ENCODE measurements around the gene P2RX2. TPM values are rescaled to one million over a fixed set of nuclear protein-coding genes. Genes with fewer than 3 reads are reported as not detected.

Gene P2RX2
- total RNA-seq, 1 experiment from 2014 or later: 0.28 TPM

GRCh38 chr12:132660052-132660451 lies 41.5 kb downstream of the P2RX2 start:
- Histone ChIP-seq H3K36me3 (replicated peaks; ENCODE audit: control insufficient read depth, insufficient read depth, low read length) (peaks cover 74% of the 10 kb centered on the region), H3K27me3 (ENCODE audit: control insufficient read depth, insufficient read depth, low read length) (no peaks in the 10 kb centered on the region), H3K4me3 (ENCODE audit: insufficient read depth, low read depth, low read length) (no peak overlapping the region)
- DNase-seq: no peak

DNA sequence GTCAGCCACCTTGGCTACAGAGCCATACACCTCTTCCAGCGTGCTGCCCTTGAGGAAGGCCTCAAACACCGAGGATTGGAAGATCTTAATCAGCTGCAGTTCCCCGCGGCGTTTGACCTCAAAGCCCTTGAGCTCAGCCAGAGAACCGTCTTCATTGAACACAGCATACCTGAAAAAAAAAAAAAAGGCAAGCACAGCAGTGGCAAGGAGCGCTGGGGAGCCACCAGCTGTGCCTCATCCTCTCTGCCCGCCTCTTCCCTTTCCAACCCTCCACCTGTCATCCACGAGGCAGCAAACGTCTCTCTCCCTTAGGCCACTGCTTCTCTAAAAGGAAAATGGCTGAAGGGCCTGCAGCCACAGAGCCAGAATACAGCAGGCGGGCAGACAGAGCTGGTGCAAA lies 42.4 kb downstream of the P2RX2 start:
- no peaks in the 10 kb centered on the region for H3K27me3 ChIP-seq (ENCODE audit: control insufficient read depth, insufficient read depth, low read length)
- H3K4me3 ChIP-seq (ENCODE audit: insufficient read depth, low read depth, low read length): no peak overlapping the region
- DNase-seq: no peak
- H3K36me3 ChIP-seq (replicated peaks; ENCODE audit: control insufficient read depth, insufficient read depth, low read length): peaks cover 77% of the 10 kb centered on the region

DNA sequence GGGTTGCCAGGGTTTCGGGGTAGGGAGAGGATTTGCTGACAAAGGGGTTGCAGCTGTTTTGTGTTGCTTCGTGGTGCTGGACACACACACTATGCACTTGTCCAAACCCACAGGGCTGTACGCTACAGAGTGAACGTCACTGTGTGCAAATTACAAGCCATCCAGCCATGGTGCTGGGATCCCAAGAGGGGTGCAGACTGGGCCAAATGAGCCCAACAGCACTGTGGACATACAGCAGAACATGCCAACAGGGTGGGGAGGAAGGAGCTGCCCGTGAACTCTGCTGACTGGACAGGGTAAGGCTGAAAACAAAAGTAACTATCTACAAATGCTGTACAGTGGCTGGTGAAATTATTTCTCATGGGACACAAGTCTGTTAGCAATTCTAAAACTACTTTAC lies 43.4 kb downstream of the P2RX2 start:
- no peak overlapping the region for H3K4me3 ChIP-seq (ENCODE audit: insufficient read depth, low read depth, low read length)
- no peak for DNase-seq
- H3K27me3 ChIP-seq (ENCODE audit: control insufficient read depth, insufficient read depth, low read length): no peaks in the 10 kb centered on the region
- H3K36me3 ChIP-seq (replicated peaks; ENCODE audit: control insufficient read depth, insufficient read depth, low read length): peaks cover 76% of the 10 kb centered on the region

DNA sequence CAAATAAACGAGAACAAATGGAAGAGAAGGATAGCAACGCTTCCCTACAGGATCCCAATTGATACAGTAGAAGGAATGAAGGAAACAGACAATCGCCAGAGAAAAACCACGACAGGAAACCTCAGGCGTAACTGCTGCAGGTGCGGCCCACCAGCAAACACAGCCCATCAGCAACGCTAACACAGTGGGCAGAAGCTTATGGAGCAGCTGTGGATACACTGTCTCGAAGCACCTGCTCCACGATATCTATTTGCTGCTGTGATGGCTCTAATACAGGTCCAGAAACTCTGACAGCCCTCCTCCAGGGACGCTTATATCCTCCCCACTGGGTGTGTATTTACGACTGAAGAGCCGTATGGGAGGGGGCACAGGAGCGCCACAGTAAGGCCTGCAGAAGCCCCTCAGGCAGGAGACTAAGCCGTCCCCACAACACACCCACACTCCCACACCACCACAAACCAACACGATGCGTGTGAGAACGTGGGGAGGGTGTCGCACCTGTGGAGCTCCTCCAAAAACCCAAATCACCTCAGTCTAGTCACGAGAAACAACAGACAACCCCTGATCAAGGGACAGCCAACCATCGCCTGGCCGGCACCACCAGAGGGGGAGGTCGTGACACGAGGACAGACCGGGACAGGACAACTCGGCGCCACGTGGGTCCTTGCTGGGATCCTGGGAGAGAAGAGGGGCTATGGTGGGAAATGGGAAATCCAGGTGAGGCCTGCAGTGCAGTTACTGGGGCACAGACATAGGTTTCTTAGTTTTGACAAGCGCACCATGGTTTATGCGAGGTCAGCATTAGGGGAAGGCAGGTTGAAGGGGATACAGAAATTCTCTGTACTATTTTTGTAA lies 44.6 kb downstream of the P2RX2 start:
- H3K36me3 ChIP-seq (replicated peaks; ENCODE audit: control insufficient read depth, insufficient read depth, low read length): peaks cover 72% of the 10 kb centered on the region
- no peak for DNase-seq
- H3K27me3 ChIP-seq (ENCODE audit: control insufficient read depth, insufficient read depth, low read length): no peaks in the 10 kb centered on the region
- no peak overlapping the region for H3K4me3 ChIP-seq (ENCODE audit: insufficient read depth, low read depth, low read length)

DNA sequence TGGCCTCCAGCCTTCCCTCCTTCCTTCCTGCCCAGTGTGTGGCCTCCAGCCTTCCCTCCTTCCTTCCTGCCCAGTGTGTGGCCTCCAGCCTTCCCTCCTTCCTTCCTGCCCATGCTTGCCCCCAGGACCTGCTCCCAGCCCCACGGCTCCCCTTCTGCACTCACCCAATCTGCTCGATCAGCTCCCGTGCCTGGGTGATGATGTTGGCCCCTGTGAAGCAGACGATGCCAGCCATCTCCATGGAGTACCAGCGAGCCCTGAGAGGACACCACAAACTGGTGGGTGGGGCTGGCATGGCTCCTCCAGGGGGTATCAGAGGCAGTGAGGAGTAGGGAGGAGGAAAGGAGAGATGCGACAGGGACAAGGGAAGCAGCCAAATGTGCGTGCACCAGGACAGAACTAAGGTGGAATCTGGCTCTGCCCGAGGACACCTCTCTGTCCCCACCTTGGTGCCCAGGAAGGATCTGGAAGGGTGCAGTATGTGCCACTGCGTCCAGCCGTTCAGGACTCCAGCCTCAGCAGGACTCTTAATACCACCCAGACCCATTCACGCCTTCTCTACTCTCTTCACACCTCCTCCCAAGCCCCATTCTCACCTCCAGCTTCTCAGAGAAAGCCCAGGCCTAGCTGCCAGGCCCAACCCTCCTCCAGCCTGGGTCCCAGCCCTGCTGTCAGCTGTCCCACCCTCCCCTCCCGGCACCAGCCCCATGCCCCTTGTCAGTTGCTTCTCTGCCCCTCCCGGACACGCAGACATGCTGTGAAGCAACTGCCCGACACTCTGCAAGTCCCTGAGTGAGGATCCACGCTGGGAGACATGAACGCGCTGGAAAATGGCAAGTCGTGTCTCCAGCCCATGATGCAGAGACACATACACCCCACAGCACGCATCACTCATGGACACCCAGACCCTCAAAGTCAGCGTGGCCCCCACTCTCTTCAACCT lies 45.9 kb downstream of the P2RX2 start:
- H3K27me3 ChIP-seq (ENCODE audit: control insufficient read depth, insufficient read depth, low read length): no peaks in the 10 kb centered on the region
- peaks cover 66% of the 10 kb centered on the region for H3K36me3 ChIP-seq (replicated peaks; ENCODE audit: control insufficient read depth, insufficient read depth, low read length)
- H3K4me3 ChIP-seq (ENCODE audit: insufficient read depth, low read depth, low read length): no peak overlapping the region
- DNase-seq: no peak

DNA sequence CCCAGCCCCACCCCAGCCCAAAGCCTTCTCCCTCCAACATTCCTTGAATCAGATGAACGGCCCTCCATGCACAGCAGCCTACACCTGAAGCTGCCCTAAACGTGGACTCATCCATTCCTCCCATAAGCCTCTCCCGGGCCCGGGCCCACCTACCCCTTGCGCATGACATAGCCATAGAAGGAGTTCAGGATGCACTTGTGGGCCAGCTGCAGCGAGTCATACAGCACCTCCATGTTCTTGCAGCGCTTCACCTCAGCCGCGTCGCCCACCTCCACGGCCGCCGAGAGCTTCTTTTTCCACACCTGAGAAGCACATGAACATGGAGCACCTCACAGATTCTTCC lies 46.5 kb downstream of the P2RX2 start:
- no peak for DNase-seq
- Histone ChIP-seq H3K4me3 (ENCODE audit: insufficient read depth, low read depth, low read length) (no peak overlapping the region), H3K27me3 (ENCODE audit: control insufficient read depth, insufficient read depth, low read length) (no peaks in the 10 kb centered on the region), H3K36me3 (replicated peaks; ENCODE audit: control insufficient read depth, insufficient read depth, low read length) (peaks cover 65% of the 10 kb centered on the region)

GRCh38 chr12:132665794-132666193 lies 47.2 kb downstream of the P2RX2 start:
- Histone ChIP-seq H3K4me3 (ENCODE audit: insufficient read depth, low read depth, low read length) (no peak overlapping the region), H3K27me3 (ENCODE audit: control insufficient read depth, insufficient read depth, low read length) (no peaks in the 10 kb centered on the region), H3K36me3 (replicated peaks; ENCODE audit: control insufficient read depth, insufficient read depth, low read length) (peaks cover 59% of the 10 kb centered on the region)
- no peak for DNase-seq

- Histone ChIP-seq H3K27me3 (ENCODE audit: control insufficient read depth, insufficient read depth, low read length) (no peaks in the 10 kb centered on the region), H3K36me3 (replicated peaks; ENCODE audit: control insufficient read depth, insufficient read depth, low read length) (peaks cover 53% of the 10 kb centered on the region), H3K4me3 (ENCODE audit: insufficient read depth, low read depth, low read length) (no peak overlapping the region)
- DNase-seq: no peak
Observed at GRCh38 chr12:132668191-132669088, 49.9 kb downstream of the P2RX2 start.

DNA sequence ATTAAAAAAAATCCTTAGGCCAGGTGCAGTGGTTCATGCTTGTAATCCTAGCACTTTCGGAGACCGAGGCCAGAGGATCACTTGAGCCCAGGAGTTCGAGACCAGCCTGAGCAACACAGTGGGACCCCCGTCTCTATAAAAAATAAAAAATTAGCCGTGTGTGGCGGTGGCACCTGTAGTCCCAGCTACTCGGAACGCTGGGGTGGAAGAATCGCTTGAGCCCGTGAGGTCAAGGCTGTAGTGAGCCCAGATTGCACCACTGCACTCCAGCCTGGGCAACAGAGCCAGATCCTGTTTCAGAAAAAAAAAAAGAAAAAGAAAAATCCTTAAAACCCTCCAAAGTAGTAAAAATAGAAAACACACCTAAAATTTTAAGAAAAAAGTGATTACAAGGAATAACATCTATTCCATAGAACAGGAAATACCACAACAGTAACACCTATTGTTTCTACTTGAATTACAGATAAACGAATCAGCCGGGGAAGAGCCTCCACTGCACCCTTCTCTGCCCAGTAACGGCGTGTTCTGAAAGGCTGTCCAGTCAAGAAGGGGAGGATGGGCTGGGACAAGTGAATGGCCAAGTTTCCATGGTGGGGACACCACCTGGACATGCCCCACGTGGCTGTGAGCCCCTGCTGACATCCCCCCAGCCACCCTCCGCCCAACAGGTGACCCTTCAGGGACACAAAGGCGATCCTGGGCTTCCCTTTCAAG lies 50.7 kb downstream of the P2RX2 start:
- Histone ChIP-seq H3K36me3 (replicated peaks; ENCODE audit: control insufficient read depth, insufficient read depth, low read length) (peaks cover 51% of the 10 kb centered on the region), H3K4me3 (ENCODE audit: insufficient read depth, low read depth, low read length) (no peak overlapping the region), H3K27me3 (ENCODE audit: control insufficient read depth, insufficient read depth, low read length) (no peaks in the 10 kb centered on the region)
- no peak for DNase-seq

Other genes starting within 250 kb of the P2RX2 start
- 17.5 and 26.6 TPM in 2 replicates for gene FBRSL1, start 128.6 kb upstream of the P2RX2 start, total RNA-seq (2014; rRNA removed; shearing (Covaris generic))
- not detected in 2 replicates for gene LRCOL1, start 8.2 kb upstream of the P2RX2 start, total RNA-seq (2014; rRNA removed; shearing (Covaris generic))
- 54.0 and 55.1 TPM in 2 replicates for gene POLE, start 68.6 kb downstream of the P2RX2 start, total RNA-seq (2014; rRNA removed; shearing (Covaris generic))
- gene PXMP2, start 68.8 kb downstream of the P2RX2 start, total RNA-seq (2014; rRNA removed; shearing (Covaris generic)): 18.0 and 29.9 TPM in 2 replicates
- gene PGAM5, start 92.1 kb downstream of the P2RX2 start, total RNA-seq (2014; rRNA removed; shearing (Covaris generic)): 125 and 161 TPM in 2 replicates
- gene ANKLE2, start 143.1 kb downstream of the P2RX2 start, total RNA-seq (2014; rRNA removed; shearing (Covaris generic)): 41.5 and 51.4 TPM in 2 replicates
- 21.3 and 34.6 TPM in 2 replicates for gene GOLGA3, start 210.1 kb downstream of the P2RX2 start, total RNA-seq (2014; rRNA removed; shearing (Covaris generic))

Data from H7 (cell line).